ENCODE measurements around the gene SFXN3.

GRCh38 chr10:101042118-101042517, 11.1 kb downstream of the SFXN3 start:
- no peak for TF ChIP-seq CTCF (IDR thresholded peaks at IDR 0.05)
- no peak for TF ChIP-seq EP300 (IDR thresholded peaks at IDR 0.05)
